ENCODE measurements around the gene ZNF865.

ZNF865 gene

DNA sequence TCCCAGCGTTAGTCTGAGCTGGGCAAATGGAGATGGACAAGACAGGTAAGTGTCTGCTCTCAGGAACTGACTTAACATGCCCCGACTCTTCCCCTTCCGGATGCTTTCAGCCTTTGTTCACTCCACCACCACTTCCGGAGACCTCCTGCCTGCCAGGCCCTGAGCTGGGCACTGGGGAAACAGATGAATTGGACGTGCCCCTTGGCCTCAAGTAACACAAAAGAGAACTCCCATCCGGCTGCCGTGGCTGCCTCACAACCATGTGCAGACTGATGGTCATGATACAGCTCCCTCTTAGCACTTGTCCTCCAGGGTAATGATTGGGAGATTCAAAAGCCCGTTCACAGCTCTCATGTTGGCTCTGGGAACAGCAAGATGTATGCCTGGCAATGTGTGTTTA lies 12.0 kb downstream of the ZNF865 start:
- Histone ChIP-seq H3K27me3 (ENCODE audit: insufficient read depth, low read length, poor library complexity) (no peaks in the 10 kb centered on the region), H3K9ac (ENCODE audit: low read depth, low read length) (no peak overlapping the region), H3K36me3 (ENCODE audit: insufficient read depth, low read length) (peaks cover 52% of the 10 kb centered on the region), H2AFZ (ENCODE audit: low read depth, low read length) (no peak overlapping the region), H3K4me1 (ENCODE audit: insufficient read depth, low read length) (peaks cover 9% of the 10 kb centered on the region), H4K20me1 (ENCODE audit: insufficient read depth, low read length) (peaks cover 13% of the 10 kb centered on the region), H3K9me3 (ENCODE audit: insufficient read depth, low read length, severe bottlenecking) (no peaks in the 10 kb centered on the region), H3K27ac (ENCODE audit: low read length) (no peak overlapping the region), H3K79me2 (ENCODE audit: insufficient read depth, low read length) (peaks cover 12% of the 10 kb centered on the region), H3K4me3 (ENCODE audit: low read depth in 1 of 2, low read length in 2 of 2) (no peak overlapping the region), H3K4me2 (ENCODE audit: insufficient read depth, low read length) (no peak overlapping the region)
- TF ChIP-seq CTCF (IDR thresholded peaks at IDR 0.05; ENCODE audit: borderline replicate concordance, extremely low read depth, low read length, poor library complexity, severe bottlenecking) (no peak), EZH2 (IDR thresholded peaks at IDR 0.05; ENCODE audit: borderline replicate concordance, low read depth, low read length, severe bottlenecking) (no peak)
- ATAC-seq (ENCODE audit: insufficient read depth, low read depth) (no peak), DNase-seq (no peak)

DNA sequence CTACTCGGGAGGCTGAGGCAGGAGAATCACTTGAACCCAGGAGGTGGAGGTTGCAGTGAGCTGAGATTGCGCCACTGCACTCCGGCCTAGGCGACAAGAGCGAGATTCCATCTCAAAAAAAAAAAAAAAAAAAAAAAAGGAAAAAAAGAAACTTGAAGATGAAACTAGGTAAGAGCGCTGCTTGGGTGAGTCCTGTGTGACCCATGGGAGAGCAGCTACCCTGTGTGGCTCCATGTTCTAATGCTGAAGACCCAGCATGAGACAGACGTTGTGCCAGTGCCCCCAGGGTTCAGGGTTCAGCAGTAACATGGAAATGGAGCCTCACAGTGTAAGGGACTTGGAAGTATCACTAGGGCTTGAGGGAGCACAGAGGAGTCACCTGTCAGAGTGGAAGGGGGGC lies 13.0 kb downstream of the ZNF865 start:
- H3K27me3 ChIP-seq (ENCODE audit: insufficient read depth, low read length, poor library complexity) = no peaks in the 10 kb centered on the region
- H3K36me3 ChIP-seq (ENCODE audit: insufficient read depth, low read length) = peaks cover 44% of the 10 kb centered on the region
- ATAC-seq (ENCODE audit: insufficient read depth, low read depth) (no peak), DNase-seq (no peak)
- H3K79me2 ChIP-seq (ENCODE audit: insufficient read depth, low read length) = peaks cover 3% of the 10 kb centered on the region; the same call in 1 of the 2 replicates
- H3K4me1 ChIP-seq (ENCODE audit: insufficient read depth, low read length) = peaks cover 11% of the 10 kb centered on the region
- peaks cover 9% of the 10 kb centered on the region for H4K20me1 ChIP-seq (ENCODE audit: insufficient read depth, low read length)
- H3K4me3 ChIP-seq (ENCODE audit: low read depth in 1 of 2, low read length in 2 of 2) = no peak overlapping the region
- H3K9me3 ChIP-seq (ENCODE audit: insufficient read depth, low read length, severe bottlenecking) = no peaks in the 10 kb centered on the region
- H2AFZ ChIP-seq (ENCODE audit: low read depth, low read length) = no peak overlapping the region
- no peak overlapping the region for H3K4me2 ChIP-seq (ENCODE audit: insufficient read depth, low read length)
- H3K27ac ChIP-seq (ENCODE audit: low read length) = no peak overlapping the region
- H3K9ac ChIP-seq (ENCODE audit: low read depth, low read length) = no peak overlapping the region
- TF ChIP-seq CTCF (IDR thresholded peaks at IDR 0.05; ENCODE audit: borderline replicate concordance, extremely low read depth, low read length, poor library complexity, severe bottlenecking) (no peak), EZH2 (IDR thresholded peaks at IDR 0.05; ENCODE audit: borderline replicate concordance, low read depth, low read length, severe bottlenecking) (no peak)

DNA sequence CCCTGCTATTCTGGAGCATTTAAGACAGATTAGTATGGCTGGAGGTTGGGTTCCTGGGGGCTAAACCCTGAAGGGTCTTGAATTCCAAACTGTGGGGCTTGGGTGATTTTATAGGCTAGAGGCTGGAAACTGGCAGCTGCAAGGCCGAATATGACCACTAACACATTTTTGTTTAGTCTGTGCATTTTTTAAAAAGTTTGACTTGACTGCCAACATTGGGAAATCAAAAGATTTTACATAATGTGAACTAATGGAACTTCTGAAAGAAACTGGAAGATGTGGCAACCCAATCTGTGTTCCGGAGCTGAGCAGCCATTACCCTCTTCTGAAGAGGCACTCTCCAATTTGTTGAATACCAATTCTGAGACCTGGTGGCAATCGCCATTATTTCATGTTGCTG lies 13.8 kb downstream of the ZNF865 start:
- H3K27me3 ChIP-seq (ENCODE audit: insufficient read depth, low read length, poor library complexity) = no peaks in the 10 kb centered on the region
- H3K27ac ChIP-seq (ENCODE audit: low read length) = no peak overlapping the region
- H3K79me2 ChIP-seq (ENCODE audit: insufficient read depth, low read length) = peaks cover 3% of the 10 kb centered on the region; the same call in 1 of the 2 replicates
- H2AFZ ChIP-seq (ENCODE audit: low read depth, low read length) = no peak overlapping the region
- TF ChIP-seq CTCF (IDR thresholded peaks at IDR 0.05; ENCODE audit: borderline replicate concordance, extremely low read depth, low read length, poor library complexity, severe bottlenecking) (no peak), EZH2 (IDR thresholded peaks at IDR 0.05; ENCODE audit: borderline replicate concordance, low read depth, low read length, severe bottlenecking) (no peak)
- H3K4me1 ChIP-seq (ENCODE audit: insufficient read depth, low read length) = peaks cover 17% of the 10 kb centered on the region
- peaks cover 9% of the 10 kb centered on the region for H4K20me1 ChIP-seq (ENCODE audit: insufficient read depth, low read length)
- no peak overlapping the region for H3K4me3 ChIP-seq (ENCODE audit: low read depth in 1 of 2, low read length in 2 of 2)
- no peaks in the 10 kb centered on the region for H3K9me3 ChIP-seq (ENCODE audit: insufficient read depth, low read length, severe bottlenecking)
- no peak overlapping the region for H3K9ac ChIP-seq (ENCODE audit: low read depth, low read length)
- peaks cover 37% of the 10 kb centered on the region for H3K36me3 ChIP-seq (ENCODE audit: insufficient read depth, low read length)
- H3K4me2 ChIP-seq (ENCODE audit: insufficient read depth, low read length) = no peak overlapping the region
- ATAC-seq (ENCODE audit: insufficient read depth, low read depth) (no peak), DNase-seq (no peak)
